Measurements from ENCODE around the gene TRA2A.
"Not testable (repeated sequence)": the region's sequence is repeated elsewhere in the genome, so short reads cannot be mapped to it uniquely, and the experiment has no call there.

TRA2A gene

DNA sequence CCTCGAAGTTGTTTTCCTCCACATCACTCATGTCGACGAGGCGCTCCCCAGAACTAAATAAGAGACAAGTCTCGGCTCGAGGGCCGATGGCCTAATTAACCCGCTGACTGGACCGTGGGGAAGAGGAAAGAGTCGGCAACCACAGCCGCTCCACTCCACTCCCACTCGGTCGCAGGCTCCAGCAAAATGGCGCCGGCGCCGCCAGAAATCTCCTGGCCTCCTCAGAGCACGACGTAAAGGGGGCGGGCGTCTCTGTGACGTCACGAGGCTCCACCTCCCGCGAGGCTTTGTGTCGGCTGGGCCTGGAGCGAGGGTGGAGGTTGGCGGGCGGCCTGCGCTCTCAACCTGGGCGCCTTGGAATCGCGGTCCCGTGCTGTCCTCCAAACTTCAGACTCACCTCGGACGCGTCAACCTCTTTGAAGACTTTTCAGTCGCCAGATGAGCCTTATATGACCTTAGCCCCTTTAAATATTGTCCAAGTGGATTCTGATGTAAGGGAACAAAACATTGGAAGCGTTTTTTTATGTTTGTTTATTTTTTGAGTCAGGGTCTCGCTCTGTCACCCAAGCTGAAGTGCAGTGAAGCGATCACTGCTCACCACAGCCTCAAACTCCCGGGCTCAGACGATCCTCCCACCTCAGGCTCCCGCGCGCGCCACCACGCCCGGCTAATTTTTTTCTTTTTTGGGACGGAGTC is at the start of gene TRA2A:
TRA2A (minus strand) TSS at position 188 of the 696 bp plus-strand sequence; CDS start at position 31, 157 bp downstream.
- peak; percentile 97 for DNase-seq (ENCODE audit: low spot score)

DNA sequence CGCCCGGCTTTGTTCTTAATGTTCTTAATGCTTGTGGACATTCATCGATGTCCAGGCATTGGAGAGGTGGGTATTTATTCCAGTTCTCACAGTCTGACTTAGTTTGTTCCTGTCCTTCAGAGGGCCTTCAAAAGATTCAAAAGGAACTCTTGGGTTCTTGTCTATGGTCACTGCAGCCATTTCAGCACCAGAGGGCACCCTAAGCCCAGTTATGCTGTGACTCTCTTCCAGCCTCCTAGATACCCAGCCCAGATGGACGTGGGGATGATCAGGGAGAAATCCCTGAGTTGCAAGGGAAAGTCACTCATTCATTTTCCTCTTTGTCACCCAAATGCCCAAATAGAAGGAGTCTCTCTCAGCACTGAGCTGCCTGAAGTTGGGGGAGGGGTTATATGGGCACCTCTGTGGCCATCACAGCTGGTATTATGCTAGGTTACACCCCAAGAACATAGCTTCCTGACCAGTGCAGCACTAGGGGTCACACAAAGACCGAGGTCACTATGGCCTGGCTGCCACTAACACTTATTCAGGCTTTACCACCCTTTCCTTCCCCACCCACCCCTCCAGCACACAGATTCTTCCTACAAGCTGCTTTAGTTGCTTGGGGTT is 38.9 kb upstream of the TRA2A start:
- peak; percentile 37 for DNase-seq (ENCODE audit: low spot score)

DNA sequence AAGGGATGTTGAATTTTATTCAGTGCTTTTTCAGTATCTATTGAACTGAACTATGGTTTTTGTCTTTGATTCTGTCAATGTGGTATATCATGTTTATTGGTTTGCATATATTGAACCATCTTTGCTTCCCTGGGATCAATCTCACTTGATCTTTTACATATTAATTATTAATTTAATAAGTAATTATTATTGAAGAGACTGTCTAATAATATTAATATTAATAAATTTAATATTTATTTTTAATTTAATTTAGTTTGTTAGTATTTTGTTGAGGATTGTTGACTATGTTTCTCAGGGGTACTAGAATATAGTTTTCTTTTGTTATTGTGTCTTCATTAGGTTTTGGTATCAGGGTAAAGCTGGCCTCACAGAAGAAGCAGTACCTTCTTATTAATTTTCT is 26.5 kb upstream of the TRA2A start:
- no peak for DNase-seq (ENCODE audit: low spot score)

DNA sequence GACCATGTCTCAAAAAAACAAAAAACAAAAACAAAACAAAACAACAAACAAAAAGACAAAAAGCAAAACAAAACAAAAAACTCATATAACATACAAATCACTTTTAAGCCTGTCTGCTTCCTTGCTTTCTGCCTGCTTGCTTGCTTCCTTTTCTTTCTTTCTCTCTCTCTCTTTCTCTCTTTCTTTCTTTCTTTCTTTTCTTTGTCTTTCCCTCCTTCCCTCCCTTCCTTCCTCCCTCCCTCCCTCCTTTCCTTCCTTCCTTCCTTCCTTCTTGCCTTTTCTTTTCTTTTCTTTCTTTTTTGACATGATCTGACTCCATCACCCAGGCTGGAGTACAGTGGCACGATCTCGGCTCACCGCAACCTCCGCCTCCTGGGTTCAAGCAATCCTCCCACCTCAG is 15.9 kb upstream of the TRA2A start:
- DNase-seq (ENCODE audit: low spot score), result no peak

DNA sequence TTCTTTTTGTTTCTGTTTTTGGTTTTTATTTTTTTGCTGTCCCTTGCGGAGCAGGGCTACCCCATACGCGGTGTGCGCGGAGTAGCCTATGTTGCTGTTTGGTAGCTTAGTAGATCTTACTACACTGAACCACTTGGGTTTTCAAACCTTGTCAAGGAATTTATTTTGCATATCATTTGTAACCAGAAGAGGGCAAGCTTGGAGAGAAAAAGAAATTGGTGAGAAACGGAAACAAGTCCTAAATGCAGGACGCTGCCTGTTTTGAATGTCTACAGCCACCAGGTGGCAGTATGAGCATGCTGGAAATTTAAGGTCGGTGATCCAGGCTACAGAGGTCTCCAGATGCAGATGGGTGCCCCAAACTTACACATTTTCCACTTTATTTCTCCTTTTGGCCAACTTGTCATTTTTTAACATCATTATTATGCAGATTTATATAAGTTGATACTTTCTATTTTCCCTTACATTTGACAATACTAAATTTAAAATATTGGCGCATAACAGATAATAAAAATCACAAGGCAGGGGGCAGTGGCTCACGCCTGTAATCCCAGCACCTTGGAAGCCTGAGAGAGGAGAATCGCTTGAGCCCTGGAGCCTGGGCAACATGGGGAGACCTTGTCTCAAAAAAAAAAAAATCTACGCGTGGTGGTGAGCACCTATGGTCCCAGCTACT is 15.3 kb upstream of the TRA2A start:
- peak; percentile 86 for DNase-seq (ENCODE audit: low spot score)

DNA sequence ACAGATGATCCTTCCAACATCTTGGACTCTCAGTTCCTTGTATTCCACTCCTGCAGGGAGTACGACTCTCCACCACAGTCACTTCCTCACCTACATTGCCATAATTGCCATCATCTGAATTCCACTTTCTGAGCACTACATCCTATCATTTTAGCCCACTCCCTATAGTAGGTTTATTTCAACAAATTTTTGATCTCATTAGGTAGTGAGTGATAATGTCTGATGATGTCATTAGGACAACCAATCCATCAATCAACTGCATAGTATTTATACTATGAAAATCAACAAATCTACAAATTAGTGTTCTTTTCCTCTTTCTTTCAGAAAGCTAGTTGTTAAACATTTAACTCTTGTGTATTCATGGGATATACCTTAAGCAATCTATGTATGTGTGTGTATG is 13.7 kb upstream of the TRA2A start:
- DNase-seq (ENCODE audit: low spot score), result no peak

DNA sequence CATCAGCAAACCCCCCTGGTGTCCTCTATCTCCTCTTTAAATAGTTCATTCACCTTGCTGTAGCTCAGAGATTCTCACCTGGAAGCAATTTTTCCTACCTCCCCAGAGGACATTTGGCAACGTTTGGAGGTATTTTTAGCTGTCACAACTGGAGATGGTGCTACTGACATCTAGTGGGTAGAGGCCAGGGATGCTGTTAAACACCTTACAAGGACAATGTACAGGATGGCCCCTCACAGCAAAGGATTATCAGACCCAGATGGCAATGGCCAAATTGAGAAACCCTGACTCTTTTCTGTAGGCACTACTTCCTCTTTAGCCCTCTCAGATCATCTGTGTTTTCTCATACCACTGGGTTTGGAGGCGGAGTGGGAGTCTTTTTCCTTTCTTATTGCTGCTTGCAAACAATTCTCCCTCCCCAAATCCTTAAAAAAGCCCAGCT is 13.2 kb upstream of the TRA2A start:
- DNase-seq (ENCODE audit: low spot score), result no peak

DNA sequence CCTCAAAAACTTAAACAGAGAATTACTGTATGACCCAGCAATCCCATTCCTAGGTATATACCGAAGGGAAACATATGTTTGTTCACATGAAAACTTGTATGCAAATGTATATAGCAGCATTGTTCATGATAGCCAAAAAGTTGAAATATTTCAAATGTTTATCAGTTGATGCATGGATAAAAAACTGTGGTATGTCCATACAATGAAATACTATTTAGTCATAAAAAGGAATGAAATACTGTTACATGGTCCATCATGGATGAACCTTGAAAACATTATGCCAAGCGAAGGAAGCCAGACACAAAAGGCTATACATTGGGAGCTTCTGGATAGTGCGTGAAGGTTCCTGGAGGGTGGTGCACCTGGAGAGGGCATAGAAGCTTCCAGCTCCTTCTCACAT is 11.0 kb upstream of the TRA2A start:
- no peak for DNase-seq (ENCODE audit: low spot score)

DNA sequence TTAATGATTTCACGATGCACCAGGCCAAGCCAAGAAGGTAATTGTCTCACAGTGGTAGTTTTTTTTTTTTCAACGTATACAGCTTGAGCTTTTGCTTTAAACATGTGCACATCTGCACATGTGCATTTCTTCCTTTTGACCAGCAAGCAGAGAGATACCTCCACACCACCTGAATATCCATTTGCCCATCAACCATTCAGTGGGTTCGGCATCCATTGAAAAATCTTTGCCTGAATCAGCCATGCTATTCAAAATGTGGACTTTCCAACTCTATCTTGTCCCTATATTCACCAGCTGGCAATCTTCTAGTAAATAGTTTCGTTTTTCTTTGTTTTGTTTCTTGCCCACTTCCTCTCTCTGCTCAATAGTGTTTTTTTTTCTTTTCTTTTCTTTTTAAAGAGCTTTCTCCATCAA is 7.7 kb upstream of the TRA2A start:
- no peak for DNase-seq (ENCODE audit: low spot score)

DNA sequence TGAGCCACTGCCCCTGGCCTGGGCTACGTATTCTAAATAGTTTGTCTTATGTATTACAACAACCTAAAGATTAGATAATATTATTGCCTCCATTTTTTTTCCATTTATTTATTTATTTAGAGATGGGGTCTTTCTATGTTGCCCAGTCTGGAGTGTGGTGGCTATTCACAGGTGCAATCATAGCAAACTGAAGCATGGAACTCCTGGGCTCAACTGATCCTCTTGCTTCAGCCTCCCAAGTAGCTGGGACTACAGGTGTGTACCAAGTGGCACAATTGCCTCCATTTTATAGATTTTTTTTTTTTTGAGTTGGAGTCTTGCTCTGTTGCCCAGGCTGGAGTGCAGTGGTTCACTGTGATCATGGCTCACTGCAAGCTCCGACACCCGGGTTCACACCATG is 6.5 kb upstream of the TRA2A start:
- DNase-seq (ENCODE audit: low spot score), result no peak

DNA sequence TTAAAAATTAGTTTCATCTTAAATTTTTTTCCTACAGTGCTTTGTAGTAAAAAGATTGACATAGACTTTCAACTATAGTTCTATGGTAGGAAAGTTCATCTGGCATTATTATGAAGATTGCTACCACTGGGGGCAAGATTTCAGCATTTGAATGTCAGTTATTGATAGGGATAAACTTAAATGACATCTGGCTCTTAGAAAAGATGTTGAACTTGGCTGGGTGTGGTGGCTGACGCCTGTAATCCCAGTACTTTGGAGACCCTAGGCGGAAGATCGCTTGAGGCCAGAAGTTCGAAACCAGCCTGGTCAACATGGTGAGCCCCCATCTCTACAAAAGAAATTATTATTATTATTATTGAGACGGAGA is 1.4 kb upstream of the TRA2A start:
- no peak for DNase-seq (ENCODE audit: low spot score)

DNA sequence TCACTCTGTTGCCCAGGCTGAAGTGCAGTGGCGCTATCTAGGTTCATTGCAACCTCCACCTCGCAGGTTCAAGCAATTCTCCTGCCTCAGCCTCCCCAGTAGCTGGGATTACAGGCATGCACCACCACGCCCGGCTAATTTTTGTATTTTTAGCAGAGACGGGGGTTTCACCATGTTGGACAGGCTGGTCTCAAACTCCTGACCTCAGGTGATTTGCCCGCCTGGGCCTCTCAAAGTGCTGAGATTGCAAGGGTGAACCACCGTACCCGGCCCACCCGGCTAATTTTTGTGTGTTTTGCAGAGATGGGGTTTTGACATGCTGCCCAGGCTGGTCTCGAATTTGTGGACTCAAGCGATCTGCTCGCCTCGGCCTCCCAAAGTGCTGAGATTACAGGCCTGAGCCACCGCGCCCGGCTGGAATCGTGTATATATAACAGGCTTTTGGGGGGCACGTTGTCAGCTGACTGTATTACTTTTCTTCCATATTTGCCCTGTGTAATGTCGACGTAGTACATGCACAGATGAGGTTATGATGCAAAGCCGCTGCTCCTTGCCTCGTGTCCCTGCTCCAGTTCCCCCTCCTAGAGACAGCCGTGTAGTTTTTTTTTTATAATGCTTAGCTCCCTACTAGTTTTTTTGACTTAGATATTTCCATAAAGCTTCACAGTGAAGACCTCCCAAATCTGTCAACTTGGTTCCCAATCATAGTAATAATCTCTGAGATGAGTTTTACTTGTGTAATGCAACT is 883 bp upstream of the TRA2A start:
- DNase-seq (ENCODE audit: low spot score), result no peak

DNA sequence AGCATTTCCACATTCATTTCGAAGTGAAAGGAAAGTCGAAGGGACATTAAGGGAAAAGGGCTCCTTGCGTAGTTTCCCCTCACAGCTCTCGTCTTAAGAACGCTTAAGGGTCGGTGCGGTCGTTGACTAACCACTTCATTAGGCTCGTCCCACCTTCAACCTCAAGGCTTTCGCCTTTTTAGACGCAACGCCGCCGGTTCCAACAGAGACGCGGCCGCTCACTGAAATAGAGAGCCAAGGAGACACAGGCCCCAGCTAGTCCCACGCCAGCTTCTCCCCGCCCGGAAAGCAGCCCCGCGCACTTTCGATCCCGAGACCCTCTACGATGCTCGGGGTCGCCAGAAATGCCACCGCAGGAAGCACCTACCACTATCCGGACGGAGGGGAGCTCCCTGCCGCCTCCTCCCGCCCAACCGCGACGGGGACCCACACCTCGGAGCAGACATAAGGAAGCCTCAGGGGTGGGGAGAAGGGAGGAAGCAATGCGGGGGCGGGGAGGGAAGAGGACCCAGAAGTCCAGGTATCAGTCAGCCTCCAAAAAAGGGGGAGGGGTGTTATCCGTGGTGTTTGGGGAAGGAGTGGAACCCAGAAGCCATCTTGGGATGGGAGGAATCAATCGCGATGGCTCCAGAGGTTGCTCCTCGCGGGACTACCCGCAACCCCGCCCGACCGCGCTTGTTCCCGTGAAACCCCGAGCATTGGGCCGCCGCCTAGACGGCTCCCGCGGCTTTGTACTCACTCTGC is 559 bp downstream of the TRA2A start:
- DNase-seq (ENCODE audit: low spot score), result peak; percentile 41

DNA sequence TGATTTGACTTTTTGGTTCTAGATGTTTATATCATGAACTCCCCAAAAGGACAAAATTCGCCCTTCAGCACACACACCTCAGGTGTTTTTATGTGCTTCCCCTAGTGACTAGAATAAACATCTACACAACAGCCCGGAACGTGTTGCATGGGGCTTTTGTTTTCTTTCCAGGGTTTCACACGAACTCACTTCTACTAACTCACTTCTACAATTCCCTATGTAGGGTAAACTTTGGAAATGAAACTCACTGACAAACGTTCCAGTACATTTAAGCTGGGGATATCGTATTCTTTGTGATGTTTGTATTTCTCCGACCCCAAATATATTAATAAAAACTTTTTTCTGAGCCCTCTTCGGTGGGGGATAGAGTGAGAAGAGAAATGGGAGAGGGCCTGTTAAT is 1.4 kb downstream of the TRA2A start:
- DNase-seq (ENCODE audit: low spot score), result peak; percentile 32

DNA sequence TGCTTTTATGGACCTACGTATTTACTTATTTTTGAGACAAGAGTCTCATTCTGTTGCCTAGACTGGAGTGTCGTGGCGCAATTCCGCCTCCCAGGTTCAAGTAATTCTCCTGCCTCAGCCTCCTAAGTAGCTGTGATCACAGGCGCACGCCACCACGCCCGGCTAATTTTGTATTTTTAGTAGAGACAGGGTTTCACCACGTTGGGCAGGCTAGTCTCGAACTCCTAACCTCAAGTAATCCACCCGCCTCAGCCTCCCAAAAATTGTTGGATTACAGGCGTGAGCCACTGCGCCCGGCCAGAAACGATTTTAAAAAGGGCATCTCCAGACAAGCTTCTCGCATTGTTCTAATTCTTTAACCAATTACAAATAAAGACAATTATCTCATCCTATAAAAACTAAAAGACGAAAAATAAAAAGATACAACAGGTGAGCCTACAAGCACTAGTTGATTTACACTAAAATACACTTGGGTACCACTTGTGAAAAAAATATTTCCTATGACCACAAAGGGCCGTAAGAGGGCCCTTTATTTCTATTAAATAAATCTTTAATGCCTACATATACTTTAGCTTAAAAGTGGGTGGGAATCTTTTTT is 2.4 kb downstream of the TRA2A start:
- no peak for DNase-seq (ENCODE audit: low spot score)

DNA sequence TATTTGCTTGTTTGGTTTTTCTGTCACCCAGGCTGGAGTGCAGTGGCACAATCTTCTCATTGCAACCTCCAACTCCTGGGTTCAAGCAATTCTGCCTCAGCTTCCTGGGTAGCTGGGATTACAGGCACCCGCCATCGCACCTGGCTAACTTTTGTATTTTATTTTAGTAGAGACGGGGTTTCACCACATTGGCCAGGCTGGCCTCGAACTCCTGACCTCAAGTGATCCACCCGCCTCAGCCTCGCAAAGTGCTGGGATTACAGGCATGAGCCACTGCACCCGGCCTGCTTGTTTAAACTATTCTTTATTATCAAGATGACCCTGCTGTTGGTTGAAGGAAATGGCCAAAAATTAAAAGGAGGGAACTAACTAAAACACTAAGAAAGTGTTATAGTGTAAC is 6.2 kb downstream of the TRA2A start:
- not testable (repeated sequence) for DNase-seq (ENCODE audit: low spot score)

DNA sequence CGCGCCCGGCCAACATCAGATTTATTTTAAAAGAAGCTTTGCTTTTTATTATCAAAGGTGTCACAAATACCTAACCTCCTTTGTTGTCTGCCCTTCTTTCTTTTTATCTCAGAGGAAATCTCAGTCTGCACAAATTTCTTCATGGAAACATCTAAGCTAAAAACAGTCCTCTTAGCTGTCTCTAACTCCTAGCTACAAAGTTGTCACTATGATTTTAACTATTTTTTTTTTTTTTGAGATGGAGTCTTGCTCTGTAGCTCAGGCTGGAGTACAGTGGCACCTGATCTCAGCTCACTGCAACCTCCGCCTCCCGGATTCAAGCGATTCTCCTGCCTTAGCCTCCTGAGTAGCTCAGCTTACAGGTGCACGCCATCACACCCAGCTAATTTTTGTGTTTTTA is 7.3 kb downstream of the TRA2A start:
- no peak for DNase-seq (ENCODE audit: low spot score)

DNA sequence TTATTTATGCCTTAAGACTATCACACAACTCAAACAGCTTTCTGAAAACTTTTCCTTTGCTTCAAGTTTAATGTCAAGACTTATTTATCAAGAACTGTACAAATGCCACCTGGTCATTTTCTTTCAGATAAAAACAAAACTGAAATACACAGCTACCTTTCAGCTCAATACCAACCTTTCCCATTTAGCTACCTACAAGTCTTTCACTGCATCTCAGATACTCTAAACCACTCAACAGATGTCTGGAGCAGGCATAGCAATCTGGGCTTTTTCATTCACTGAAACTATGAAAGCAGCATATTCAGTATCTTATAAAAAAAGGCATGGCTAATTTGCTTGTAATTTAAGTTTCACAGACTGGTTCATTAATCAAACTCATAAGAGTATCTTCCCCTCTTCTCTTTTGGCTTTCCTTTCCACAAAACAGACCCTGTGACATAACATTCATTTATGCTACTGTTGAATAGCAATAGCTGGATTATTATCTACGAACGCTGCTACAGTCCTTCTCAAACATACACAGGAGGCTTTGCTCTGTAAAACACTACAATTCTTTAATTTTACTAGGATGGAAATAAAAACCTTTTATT is 8.2 kb downstream of the TRA2A start:
- DNase-seq (ENCODE audit: low spot score), result no peak

DNA sequence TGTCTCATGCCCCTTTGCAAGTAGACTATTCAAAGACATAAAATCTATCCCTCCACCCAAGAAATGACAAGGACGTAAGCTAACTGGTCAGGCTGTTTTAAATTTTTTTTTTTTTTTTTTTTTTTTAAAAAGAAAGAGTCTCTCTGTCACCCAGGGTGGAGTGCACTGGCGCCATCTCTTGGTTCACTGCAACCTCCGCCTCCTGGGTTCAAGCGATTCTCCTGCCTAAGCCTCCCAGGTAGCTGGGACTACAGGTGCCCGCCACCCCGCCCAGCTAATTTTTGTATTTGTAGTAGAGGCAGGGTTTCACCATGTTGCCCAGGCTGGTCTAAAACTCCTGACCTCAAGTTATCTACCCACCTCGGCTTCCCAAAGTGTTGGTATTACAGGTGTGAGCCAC is 11.2 kb downstream of the TRA2A start:
- no peak for DNase-seq (ENCODE audit: low spot score)

DNA sequence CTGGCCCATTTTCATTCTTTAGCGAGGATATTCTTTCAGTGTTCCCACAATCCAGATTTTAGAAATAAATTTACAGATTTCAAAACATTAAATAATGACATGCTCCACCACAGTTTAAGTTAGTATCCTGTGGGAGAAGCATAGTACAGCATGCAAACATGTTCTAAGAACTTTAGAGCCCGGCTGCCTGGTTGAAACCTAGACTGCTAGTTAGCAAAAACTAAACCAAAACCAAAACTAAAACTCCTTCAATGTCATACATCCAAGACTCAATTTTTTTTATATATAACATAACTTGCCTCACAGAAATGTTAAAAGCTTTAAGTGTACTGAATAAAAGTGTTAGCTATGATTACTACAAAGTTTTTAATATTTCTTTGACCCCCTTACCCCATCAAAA is 17.0 kb downstream of the TRA2A start:
- no peak for DNase-seq (ENCODE audit: low spot score)

DNA sequence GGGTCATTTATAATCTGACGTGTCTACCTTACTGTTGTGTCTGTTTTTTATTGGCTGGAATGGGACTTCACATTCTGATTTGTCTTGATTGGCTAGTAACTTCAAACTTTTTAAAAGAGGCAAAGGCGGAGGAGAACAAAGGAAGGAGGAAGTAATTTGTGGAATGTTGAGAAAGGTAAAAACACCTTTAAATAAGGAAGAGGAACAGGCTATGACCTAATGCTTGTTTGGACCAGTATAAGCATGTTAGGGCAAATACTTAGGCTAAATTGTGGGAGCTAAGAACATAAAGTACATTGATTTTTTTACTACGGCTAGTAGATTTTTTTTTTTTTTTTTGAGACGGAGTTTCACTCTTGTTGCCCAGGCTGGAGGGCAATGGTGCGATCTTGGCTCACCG is 18.0 kb downstream of the TRA2A start:
- not testable (repeated sequence) for DNase-seq (ENCODE audit: low spot score)

All from hematopoietic multipotent progenitor cell treated with erythropoietin and hydrocortisone succinate and interleukin-3 and kit ligand, for 15 days (in vitro differentiated cells).